ENCODE measurements around the gene CAMK1D.
"Not testable (repeated sequence)": the region's sequence is repeated elsewhere in the genome, so short reads cannot be mapped to it uniquely, and the experiment has no call there.

Gene CAMK1D

DNA sequence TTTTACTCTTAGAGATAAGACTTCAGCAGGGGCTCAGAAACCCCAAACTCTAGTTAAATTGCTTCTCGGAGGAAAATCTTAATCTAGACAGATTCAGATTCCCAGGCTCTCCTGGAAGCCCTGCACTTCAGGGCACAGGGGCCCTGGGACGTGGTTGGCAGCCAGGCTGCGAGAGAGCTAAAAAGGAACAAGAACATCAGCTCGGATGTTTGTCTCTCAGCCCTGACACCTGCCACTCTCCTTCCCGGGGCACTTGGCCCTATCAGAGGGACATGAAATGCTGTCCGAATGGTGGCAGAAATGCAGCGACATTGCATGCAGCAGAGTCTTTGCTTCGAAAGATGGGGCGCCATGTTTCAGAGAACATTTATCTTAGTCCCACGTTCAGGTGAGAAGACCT, 485.4 kb downstream of the CAMK1D start:
- no peak for DNase-seq

DNA sequence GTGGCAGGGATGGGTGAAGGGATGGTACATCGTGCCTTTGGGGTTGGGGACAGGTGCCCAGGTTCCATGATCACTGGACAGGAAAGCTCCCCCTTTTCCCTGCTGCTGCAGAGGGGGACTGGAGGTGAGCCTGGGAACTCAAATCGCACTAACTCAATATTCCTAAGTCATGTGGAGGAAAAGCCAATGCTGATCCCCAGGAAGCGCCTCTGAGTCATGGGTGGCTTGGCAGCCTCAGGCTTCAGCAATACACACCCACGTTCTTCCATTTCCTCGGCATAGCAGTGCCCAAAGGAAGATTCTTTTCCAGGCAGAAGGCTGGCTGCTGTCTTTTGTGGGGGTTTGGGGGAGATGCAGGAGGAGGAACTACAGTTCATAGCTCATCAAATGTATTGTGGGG, 486.4 kb downstream of the CAMK1D start:
- no peak for DNase-seq

DNA sequence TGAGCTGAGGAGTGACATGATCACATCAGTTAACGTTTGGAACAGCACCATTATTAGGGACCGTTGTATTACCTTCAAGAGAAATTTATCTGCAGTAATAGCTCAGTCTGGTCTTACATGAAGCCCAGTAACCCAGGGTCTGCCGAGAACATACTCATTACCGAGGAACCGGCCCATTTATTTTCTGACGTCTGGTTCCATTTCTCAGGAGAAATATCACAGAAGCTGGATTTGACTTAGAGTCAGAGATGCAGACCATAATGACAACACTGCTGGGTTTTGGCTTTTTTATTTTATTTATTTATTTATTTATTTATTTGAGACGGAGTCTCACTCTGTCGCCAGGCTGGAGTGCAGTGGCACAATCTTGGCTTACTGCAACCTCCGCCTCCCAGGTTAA, 489.0 kb downstream of the CAMK1D start:
- DNase-seq, result no peak

DNA sequence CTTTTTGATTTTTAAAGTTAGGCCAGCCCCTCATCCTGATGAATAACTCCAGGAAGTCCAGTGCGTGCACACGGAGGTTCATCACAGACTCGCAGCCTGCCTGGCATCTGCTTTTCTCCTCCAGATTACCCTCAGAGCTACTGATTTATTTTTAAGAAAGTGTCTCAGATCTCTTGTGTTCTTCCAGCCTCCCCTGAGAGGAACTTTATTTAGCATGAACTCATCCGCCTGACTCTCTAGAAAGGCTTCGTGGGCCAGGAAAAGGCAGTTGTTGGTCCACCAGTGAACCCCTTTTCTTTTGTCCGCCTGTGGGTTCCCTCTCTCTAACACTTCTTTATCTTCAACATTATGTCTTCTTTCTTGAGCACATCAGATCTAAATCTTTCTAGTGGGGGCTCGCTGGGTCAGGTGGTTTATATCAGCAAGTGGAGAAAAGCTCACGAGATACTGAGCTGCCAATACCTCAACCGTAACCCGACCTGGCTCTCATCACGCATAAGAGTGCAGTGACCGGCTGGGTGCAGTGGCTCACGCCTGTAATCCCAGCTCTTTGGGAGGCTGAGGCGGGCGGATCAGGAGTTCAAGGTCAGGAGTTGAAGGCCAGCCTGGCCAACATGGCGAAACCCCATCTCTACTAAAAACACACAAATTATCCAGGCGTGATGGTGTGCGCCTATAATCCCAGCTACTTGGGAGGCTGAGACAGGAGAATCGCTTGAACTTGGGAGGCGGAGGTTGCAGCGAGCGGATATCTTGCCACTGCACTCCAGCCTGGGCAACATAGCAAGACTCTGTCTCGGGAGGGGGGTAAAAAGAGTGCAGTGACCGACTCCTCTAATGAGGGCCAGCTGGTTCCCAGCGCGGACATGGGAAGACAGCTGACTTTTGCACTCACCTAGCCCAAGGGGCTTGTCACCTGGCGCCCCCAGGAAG, 489.9 kb downstream of the CAMK1D start:
- no peak for DNase-seq

DNA sequence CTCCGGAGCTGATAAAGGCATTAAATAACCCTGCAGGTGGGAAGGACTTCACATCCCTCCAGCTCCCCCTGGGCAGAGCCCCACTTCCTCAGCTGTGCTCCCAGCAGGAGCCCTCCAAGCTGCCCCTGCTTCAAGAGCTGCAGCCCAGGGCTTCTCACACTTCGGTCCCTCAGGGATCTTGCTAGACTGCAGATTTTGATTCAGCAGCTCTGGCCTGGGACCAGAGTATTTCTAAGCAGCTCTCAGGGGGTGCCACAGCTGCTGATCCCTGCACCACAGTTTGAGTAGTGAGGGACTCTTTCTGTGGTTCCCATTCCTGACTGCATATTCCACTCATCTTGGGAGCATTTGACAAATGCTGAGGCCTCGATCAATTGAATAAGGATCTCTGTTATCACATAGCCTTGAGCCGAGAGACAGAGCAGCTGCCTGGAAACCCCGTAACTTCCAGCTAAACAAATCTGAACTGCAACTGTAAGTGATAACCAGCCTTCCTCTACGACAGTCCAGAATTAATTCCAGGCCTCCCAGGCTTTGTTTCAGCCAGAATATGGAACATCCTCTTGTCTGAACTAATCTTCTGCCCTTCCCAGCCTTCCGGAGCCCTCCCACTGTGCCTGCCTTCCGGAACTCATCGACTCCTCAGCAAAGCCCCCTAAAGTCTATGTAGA, 490.7 kb downstream of the CAMK1D start:
- DNase-seq, result no peak

DNA sequence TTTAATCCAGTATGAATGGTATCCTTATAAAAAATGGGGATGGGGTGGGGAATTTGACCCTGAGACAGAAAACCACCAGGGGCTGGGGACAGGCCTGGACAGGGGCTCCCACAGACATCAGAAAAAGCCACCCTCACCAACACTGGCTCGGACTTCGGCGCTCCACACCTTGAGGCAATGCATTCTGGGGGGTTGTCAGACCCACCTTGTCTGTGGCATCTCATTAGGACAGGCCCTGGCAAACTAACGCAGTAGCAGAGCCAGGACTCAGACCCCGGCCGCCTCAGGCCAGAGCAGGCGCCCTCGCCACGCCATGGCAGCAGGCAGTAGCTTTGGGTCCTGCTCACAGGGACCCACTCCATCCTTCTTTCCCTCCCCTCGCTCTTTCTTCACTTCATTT, 492.1 kb downstream of the CAMK1D start:
- DNase-seq, result no peak

DNA sequence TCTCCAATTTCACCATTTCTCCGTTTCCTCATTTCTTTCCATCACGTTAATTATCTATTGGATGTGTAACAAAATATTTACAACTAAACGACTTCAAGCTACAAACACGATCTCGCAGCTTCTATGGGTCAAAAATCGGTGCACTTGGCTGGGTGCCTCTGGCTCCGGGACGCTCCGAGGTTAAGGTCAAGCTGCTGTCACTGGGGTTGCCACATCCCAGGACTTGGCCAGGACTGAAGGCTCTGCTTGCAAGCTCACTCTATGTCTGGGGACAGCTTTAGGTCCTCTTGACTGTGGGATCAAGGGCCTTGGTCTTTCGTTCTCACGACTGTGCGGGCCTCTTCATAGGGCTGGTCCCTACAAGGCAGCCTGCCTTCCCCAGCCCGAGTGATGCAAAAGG, 492.5 kb downstream of the CAMK1D start:
- DNase-seq, result no peak

DNA sequence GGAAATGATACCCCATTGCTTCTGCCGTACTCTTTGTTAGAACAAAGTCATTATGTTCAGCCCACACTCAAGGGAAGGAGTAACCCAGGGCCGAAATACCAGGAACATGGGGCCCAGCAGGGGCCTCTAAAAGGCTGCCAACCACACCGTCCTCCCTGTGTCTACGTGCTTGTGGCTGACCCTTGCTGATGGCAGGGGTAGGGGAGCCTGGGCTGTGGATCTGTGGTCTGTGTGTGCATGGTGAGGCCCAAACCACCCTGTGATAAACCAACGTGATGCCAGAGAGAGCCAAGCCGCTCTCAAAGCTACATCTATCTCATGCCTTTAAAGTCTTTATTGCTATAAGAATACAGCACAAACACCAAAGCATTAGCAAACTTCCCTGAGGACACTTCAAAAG, 493.0 kb downstream of the CAMK1D start:
- no peak for DNase-seq

DNA sequence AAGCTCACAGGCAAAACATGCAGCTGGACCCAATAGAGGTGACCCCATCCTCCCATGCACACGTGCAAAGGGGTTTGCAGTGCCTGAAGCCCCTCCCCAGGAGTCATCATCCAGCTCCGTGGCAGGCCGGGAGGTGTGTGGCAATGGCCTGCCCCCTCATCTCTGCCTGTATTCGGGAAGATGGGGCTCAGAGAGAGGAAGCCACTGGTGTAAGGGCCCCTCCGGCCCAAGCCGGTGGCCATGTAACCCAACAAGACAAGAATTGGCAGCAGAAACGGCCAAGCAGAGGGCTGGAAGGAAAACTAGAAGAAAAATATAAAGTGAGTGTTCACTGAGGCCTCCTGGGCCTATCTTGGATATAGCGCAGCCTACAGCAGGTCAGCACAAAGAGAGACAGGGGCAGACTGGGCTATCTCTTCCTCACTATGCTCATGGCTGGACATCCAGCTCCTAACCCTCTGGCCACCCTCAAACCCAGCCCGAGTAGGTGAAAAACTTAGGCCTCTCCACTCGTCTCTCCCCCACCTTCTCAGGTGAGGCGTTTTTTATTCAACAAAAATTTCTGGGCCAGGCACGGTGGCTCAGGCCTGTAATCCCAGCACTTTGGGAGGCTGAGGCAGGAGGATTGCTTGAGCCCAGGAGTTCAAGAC, 494.1 kb downstream of the CAMK1D start:
- no peak for DNase-seq

DNA sequence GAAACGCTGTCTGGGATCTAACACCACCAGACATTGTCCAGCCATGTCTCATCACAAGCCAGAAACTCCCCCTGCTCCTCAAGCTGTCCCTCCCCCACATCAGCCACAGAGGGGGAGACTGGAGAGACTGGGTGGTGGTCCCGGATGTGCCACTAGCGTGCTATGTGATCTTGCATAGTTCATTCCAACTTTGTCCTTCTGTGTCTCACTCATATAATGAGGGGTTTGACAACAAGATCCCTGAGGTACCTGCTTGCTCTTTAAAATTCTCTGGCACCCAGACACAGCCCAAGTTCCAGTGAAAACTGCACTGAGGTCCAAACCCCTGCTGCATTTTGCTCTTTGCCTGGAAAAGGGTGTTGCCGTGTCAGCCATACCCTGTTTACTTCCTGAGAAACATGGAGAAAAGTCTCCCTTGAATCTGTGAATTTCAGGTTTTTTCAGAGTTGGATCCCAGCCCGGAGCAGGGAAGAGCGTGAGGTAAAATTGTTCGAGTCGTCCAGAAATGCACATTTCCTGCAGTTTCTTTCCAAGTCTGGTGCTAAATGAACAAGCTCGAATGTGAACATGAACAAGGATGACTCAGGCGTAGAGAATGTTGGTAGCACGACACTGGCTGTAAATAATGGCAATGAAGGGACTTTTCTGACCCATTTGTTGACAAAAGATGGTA, 495.6 kb downstream of the CAMK1D start:
- no peak for DNase-seq

DNA sequence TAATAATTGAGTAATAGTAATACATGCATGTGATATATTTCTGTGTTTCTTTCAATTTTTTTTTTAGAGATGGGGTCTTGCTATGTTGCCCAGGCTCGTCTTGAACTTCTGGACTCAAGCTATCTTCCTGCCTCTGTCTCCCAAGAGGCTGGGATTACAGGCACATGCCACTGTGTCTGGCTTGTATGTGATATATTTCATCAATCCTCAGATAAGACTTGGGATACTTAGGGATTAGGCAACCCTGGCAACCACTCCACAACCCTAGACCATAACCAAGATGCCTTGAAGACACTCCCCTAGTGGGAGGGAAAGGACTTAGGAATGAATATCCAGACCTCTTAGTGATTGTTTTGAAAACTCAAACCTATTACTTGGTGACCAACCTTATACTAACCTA, 497.4 kb downstream of the CAMK1D start:
- DNase-seq, result no peak

DNA sequence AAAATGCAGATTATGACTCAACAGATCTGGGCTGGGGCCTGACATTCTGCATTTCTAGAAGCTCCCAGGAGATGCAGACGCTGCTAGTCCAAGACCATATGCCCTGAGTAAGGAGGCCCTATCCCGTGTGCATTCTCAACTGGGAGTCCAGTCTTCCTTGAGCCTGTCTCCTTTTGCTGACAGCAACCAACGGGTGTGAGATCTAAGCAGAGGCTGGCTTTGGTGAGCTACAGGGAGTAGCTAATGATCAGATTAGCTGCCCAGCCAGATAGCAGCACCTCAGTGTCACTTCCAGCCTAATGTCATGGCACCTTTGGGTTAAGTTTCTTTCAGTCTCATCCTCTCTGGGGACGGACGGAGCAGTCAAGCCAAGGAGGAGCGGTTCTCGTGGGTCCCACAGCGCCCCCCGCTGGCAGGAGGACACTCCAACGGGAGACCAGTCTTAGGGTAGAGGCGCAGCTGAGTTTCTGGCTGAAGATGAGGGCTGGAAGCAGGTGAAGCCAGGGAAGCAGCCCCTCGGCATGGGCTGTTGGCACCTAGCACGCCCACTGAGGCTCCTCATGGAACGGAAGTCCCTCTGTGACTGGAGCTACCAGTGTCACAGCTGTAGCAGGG, 498.1 kb downstream of the CAMK1D start:
- DNase-seq, result peak; percentile 38

DNA sequence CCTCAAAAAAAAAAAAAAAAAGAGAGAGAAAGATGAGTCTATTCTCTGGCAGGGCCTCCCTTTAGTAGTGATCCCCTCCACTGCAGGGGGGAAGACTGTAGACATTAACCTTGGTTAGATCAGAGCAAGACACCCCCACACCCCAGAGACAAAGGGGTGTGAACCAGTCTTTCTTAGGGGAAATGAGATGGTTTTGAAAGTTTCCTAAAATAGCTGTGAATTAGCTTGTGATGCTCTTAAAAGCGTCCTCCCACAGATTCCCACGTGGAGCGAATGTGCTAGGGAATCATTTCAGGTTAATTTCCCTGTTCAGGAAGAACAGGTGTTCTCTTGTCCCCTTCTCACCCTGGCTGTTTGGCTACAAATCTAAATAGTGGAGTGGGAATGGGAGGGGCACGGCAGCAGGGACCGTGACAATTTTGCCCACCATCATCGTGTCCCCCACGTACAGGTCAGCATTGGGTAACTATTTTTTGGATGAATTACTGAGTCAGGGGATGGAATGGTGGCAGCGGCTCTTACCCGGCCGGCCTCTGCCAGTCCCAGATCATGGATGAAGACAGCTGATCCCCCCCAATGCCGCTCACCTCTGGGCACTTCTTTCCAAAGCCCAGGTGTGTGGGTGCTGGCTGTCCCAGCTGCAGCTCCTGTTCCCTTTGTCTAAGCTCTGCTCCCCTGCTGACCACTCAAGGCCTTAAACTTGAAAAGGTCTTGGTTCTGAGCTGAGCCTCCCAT, 499.3 kb downstream of the CAMK1D start:
- no peak for DNase-seq

DNA sequence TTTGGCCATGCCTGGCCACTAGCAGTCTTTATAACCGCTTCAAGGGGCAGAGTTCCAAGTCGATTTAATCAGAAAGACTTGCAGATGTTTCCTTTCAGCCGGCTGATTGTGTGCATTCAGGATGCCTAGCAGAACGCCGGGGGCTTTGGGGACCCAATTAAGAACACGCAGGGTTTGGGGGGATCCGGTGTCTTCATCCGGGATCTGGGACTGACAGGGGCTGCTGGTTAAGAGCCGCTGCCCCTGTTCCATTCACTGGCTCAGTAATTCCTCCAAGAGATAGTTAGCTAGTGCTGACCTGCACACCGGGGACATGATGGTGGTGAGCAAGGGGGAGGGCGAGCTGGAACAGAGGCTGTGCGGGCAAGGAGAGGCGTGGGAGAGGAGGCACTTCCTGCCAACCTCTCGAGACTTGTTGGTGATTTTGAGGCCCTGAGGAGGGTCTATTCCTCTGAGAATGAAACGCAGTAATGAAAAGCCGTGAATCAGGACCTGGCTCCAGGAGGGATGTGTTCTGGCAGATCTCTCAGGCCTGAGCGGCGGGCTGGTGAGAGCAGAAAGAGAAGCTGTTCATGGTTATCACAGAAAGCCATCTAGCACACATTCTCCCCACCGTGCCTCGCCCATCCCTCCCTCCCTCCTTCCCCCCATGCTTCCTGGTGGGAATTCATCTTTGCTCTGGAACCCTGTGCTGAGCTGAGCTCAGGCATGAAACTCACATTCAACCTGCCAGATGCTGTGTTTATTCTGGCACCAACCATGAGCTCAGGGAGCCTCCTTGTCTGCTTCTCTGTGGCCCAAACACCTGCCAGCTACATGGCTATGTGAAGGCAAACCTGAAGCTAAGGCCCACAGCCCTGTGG, 500.2 kb downstream of the CAMK1D start:
- peak; percentile 70 for DNase-seq

DNA sequence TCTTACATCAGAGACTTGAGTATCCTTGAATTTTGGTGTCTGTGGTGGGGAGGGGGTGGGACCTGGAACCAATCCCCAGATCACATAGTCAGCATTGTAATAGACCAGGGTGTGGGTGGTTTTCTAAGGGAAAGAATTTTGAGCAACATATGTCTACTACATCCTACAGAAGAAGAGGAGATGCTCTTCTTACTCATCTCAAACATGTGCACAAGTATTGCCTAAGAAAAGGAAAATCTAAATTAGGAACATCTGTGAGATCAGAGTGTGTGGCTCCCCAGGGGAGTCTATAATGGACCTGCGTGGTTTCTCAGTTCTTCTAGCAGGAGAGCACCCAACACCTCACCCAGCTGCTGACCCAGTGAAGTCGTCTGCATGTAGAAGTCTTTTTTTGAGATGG, 503.3 kb downstream of the CAMK1D start:
- DNase-seq, result no peak

DNA sequence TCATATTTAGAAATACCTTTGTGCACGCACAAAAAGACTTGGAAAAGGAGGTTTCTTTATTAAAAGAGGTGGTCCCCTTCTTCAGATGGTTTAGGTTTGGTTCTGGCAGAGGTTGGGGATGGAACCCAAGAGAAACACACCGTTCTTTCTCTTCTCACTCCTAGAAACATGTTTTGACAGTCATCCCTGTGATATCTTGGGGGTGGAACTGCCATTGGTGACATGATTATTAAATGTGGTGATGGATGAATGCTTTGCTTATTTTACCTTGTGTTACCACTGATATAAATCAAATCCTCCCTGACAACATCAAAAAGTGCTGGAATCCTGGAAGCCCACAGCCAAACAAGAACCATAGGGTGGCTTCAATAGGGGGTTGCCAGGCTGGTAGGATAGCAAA, 505.6 kb downstream of the CAMK1D start:
- no peak for DNase-seq

DNA sequence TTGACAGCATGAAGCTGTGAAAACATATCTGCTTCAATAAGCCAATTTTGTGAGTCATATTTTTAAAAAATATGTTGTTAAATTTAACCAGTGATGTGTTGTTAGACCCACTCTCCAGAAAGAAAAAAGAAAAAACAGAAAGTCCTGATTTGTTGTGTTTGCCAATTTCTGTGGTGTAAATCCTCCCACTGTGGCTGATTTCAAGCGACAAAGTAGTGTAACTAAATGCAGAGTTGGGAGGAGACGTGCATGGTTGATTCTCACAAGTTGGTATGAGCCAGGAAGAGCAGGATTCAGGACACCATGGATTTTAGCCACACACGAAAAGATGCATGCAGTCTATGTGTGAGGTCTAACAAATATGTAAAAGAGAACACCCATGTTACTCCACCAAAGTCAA, 513.1 kb downstream of the CAMK1D start:
- no peak for DNase-seq

DNA sequence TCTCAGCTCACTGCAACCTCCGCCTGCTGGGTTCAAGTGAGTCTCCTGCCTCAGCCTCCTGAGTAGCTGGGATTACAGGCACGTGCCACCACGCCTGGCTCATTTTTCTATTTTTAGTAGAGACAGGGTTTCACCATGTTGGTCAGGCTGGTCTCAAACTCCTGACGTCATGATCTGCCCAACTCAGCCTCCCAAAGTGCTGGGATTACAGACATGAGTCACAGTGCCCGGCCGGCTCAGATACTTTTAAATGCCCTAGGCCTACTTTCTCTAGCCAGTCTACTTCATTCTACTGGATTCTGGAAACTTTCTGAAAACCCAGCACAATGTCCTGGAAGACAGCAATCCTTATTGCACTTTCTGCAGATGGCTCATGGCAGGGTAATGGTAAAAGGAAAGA, 516.2 kb downstream of the CAMK1D start:
- not testable (repeated sequence) for DNase-seq

DNA sequence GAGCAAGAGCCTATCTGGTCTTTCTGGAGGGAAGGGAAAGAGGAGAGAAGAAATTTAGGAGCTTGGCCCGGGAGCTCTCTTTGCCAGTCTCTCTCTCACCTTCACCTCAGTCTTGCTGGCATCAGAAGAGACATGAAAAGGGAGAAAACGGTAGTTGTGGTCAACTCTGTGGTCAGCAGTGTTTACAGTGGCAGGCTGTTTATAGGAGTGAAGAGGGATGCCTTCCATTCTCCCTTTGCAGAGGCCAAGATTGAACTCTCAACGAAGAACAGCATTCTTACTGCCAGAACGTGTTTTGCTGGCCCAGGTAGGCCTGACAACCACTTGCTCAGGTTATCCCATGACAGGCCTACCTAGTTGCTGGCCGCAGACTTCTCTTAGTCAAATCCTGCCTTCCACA, 518.9 kb downstream of the CAMK1D start:
- DNase-seq, result no peak

DNA sequence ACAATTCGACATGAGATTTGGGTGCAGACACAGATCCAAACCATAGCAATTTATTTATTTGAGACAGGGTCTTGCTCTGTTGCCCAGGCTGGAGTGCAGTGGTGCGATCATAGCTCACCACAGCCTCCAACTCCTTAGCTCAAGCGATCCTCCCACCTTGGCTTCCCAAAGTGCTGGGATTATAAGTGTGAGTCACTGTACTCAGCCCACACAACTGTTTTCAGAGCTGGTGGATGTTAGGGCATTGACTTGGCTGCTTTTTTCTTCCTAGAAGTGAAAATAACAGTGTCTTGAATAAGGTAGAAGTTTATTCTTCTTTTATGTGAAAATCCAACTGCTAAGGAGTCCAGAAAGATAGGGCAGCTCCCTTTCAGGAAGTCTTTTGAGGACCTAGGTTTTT, 520.1 kb downstream of the CAMK1D start:
- DNase-seq, result no peak

DNA sequence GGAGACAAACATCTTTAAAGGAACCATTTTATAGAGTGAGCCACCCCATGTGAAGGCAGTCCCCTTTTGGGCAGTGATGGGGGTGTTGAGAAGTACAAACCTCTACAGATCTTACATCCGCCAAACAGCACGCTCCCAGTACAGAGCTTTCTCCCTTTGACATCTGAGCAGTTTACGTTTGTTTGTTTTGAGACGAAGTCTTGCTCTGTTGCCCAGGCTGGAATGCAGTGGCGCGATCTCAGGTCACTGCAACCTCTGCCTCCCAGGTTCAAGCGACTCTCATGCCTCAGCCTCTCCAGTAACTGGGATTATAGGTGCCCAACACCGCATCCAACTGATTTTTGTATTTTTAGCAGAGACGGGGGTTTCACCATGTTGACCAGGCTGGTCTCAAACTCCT, 523.2 kb downstream of the CAMK1D start:
- no peak for DNase-seq

All from hematopoietic multipotent progenitor cell treated with erythropoietin and hydrocortisone succinate and interleukin-3 and kit ligand, for 4 days (in vitro differentiated cells).